SK-N-SH (cell line): ENCODE data around the gene MFSD6L. TPM values are rescaled to one million over a fixed set of nuclear protein-coding genes. Genes with fewer than 3 reads are reported as not detected.

Source experiments
- CTCF ChIA-PET: fragments of 300-600, 350-600 bp; formaldehyde crosslinking; extraction: SDS; loops from one replicate; lab custom pipeline; 2021; lab: Yijun Ruan, JAX
- POLR2A ChIA-PET: fragments of 350-600 bp; sonication (Branson Sonifier 250); formaldehyde crosslinking; extraction: SDS; loops from one replicate; lab custom pipeline; 2020; ENCODE audit warnings: antibody characterized with exemption, inconsistent platforms; lab: Yijun Ruan, JAX
- DNase-seq: peaks from one replicate; pipeline ENCODE4 v3.0.0; 2012
- H2AFZ ChIP-seq: fragments of 200-600 bp; sonication (generic); 2 replicates; pipeline ENCODE4 v1.8.1; 2016; ENCODE audit warnings: antibody characterized with exemption, mild to moderate bottlenecking, low read depth
- H3F3A ChIP-seq: fragments of 200-600 bp; sonication (generic); replicated peaks from 2 replicates; pipeline ENCODE3; 2016; ENCODE audit warnings: antibody characterized with exemption, mild to moderate bottlenecking; ENCODE audit not compliant: insufficient read depth
- H3K27ac ChIP-seq, 2 experiments: fragments of 200-500 bp in 1 of 2; fragments of 200-600 bp in 1 of 2; sonication (Bioruptor generic) in 1 of 2; sonication (generic), shearing (Covaris generic) in 1 of 2; 2 replicates each; pipeline versions ENCODE4 v1.5.1 to v1.6.1; 2014 to 2016; ENCODE audit warnings: low read depth in 2 of 2, inconsistent platforms in 1 of 2, low read length in 1 of 2, mild to moderate bottlenecking in 1 of 2, mixed read lengths in 1 of 2
- H3K27me3 ChIP-seq: fragments of 200-600 bp; sonication (generic), shearing (Covaris generic); 2 replicates; pipeline ENCODE4 v1.6.1; 2016; ENCODE audit warnings: mixed run types; ENCODE audit not compliant: insufficient read depth
- H3K36me3 ChIP-seq, 2 experiments: fragments of 200-500 bp in 1 of 2; fragments of 200-600 bp in 1 of 2; sonication (Bioruptor generic) in 1 of 2; sonication (generic) in 1 of 2; replicated peaks in 1 of 2; 2 replicates each; pipeline versions ENCODE3 to v1.5.1; 2014 to 2016; ENCODE audit warnings: low read length in 1 of 2, mild to moderate bottlenecking in 1 of 2; ENCODE audit not compliant: insufficient read depth in 2 of 2, control insufficient read depth in 1 of 2
- H3K4me1 ChIP-seq, 2 experiments: fragments of 200-500 bp in 1 of 2; fragments of 200-600 bp in 1 of 2; sonication (Bioruptor generic) in 1 of 2; sonication (generic), shearing (Covaris generic) in 1 of 2; 2 replicates each; pipeline versions ENCODE4 v1.5.1 to v1.6.1; 2014 to 2016; ENCODE audit warnings: low read depth in 1 of 2, low read length in 1 of 2, mixed run types in 1 of 2; ENCODE audit not compliant: insufficient read depth in 2 of 2, control insufficient read depth in 1 of 2
- H3K4me2 ChIP-seq: fragments of 200-600 bp; sonication (generic), shearing (Covaris generic); 2 replicates; pipeline ENCODE4 v1.6.1; 2017; ENCODE audit warnings: mixed run types
- H3K4me3 ChIP-seq, 2 experiments: fragments of 200-500 bp in 1 of 2; fragments of 200-600 bp in 1 of 2; sonication (Bioruptor generic) in 1 of 2; sonication (generic), shearing (Covaris generic) in 1 of 2; 2 replicates each; pipeline versions ENCODE4 v1.5.1 to v1.8.1; 2014 to 2016; ENCODE audit warnings: low read depth in 2 of 2, inconsistent platforms in 1 of 2, low read length in 1 of 2, mild to moderate bottlenecking in 1 of 2, mixed read lengths in 1 of 2, moderate library complexity in 1 of 2
- H3K79me2 ChIP-seq: fragments of 200-600 bp; sonication (generic); 2 replicates; pipeline ENCODE4 v1.8.1; 2017; ENCODE audit warnings: mild to moderate bottlenecking; ENCODE audit not compliant: insufficient read depth
- H3K9ac ChIP-seq: fragments of 200-600 bp; sonication (generic); 2 replicates; pipeline ENCODE4 v1.6.1; 2017; ENCODE audit warnings: mixed run types
- H3K9me2 ChIP-seq: fragments of 200-600 bp; sonication (generic); 2 replicates; pipeline ENCODE4 v1.6.1; 2017; ENCODE audit warnings: mixed run types
- H3K9me3 ChIP-seq: fragments of 200-600 bp; sonication (generic); 2 replicates; pipeline ENCODE4 v1.6.1; 2017; ENCODE audit warnings: mixed run types, mild to moderate bottlenecking, moderate library complexity
- H4K20me1 ChIP-seq: fragments of 200-600 bp; sonication (generic); 2 replicates; pipeline ENCODE4 v1.6.1; 2017; ENCODE audit warnings: mild to moderate bottlenecking, mixed run types; ENCODE audit not compliant: insufficient read depth
- CHD2 ChIP-seq: fragments of 150-350 bp; IDR thresholded peaks from 2 replicates; pipeline ENCODE4 v1.6.1; 2018; ENCODE audit warnings: low read length; ENCODE audit not compliant: partially characterized antibody
- ELF1 ChIP-seq: IDR thresholded peaks from 2 replicates; pipeline ENCODE4 v1.4.0; 2012
- FOXM1 ChIP-seq: IDR thresholded peaks from 2 replicates; pipeline ENCODE4 v1.4.0; 2012; ENCODE audit warnings: low read depth, mild to moderate bottlenecking
- GABPA ChIP-seq: IDR thresholded peaks from 2 replicates; pipeline ENCODE4 v1.4.0; 2012; ENCODE audit warnings: low read depth, mild to moderate bottlenecking
- JUND ChIP-seq: IDR thresholded peaks from 2 replicates; pipeline ENCODE4 v1.4.0; 2012
- NFIC ChIP-seq: IDR thresholded peaks from 2 replicates; pipeline ENCODE4 v1.4.0; 2012; ENCODE audit warnings: borderline replicate concordance
- PBX3 ChIP-seq: IDR thresholded peaks from 2 replicates; pipeline ENCODE4; 2012
- RCOR1 ChIP-seq: fragments of 150-350 bp; IDR thresholded peaks from 2 replicates; pipeline ENCODE4 v1.6.1; 2017; ENCODE audit warnings: antibody characterized with exemption, low read length
- SIN3A ChIP-seq: IDR thresholded peaks from 2 replicates; pipeline ENCODE4 v1.6.1; 2012; ENCODE audit warnings: low read depth, mild to moderate bottlenecking, low read length, moderate library complexity, borderline replicate concordance
- TAF1 ChIP-seq: IDR thresholded peaks from 2 replicates; pipeline ENCODE4 v1.6.1; 2012; ENCODE audit warnings: low read depth, mild to moderate bottlenecking, low read length, moderate library complexity, borderline replicate concordance
- YY1 ChIP-seq: IDR thresholded peaks from 2 replicates; pipeline ENCODE4 v1.4.0; 2012; ENCODE audit warnings: low read depth, mild to moderate bottlenecking
- ZBTB33 ChIP-seq: IDR thresholded peaks from 2 replicates; pipeline ENCODE4 v1.4.0; 2012; ENCODE audit warnings: low read depth, borderline replicate concordance
- WGBS: methylation state at CpG from one replicate; pipeline ENCODE4 v1.1.6; 2017; ENCODE audit warnings: low lambda C conversion rate; 5-methylcytosine and 5-hydroxymethylcytosine counted together
- polyA plus RNA-seq, 3 experiments: library from polyadenylated mRNA; depleted of rRNA; stranded (reverse); fragments of >200 nt; gene quantifications; 2 replicates each; pipeline ENCODE4 v1.2.3, GENCODE V29; 2012
- TF ChIP-seq, protein P1 (sequence below): IDR thresholded peaks from 2 replicates; pipeline ENCODE4 v1.4.0; 2012; ENCODE audit warnings: low read depth
- TF ChIP-seq, protein P2 (sequence below): IDR thresholded peaks from 2 replicates; pipeline ENCODE4 v1.6.1; 2012; ENCODE audit warnings: mild to moderate bottlenecking, low read depth, low read length, moderate library complexity
- TF ChIP-seq, protein P3 (sequence below): IDR thresholded peaks from 2 replicates; pipeline ENCODE4 v1.4.0; 2012; ENCODE audit warnings: low read depth, borderline replicate concordance
- TF ChIP-seq, protein P4 (sequence below): fragments of 150-350 bp; IDR thresholded peaks from 2 replicates; pipeline ENCODE4 v1.6.1; 2017; ENCODE audit warnings: antibody characterized with exemption, low read length, low read depth, borderline replicate concordance

Gene MFSD6L
- polyA plus RNA-seq, 1 of the 3 experiments (the other 2 are of a cell fraction), result not detected

DNA sequence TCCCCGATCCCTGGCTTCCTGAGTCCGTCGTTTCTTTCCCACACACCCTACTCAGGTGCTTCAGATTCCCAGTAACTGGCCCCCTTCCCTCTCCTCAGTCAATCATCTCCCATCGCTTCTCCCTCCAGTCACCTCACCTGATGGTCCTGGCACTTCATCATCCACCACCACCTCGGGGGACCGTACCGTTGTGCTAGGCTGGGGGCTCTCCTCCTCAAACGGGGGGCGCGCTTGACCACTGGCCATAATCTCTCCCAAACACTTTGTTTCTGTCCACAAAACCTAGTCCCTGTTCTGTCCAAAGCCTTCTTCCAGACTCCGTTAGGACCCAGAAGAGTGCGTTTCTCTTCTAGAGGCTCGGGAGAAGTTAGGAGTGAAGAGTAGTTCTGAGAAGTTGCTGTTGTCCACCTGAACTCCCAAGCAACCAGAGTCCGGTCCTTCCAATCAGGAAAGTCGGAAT is 41.0 kb downstream of the MFSD6L start, which contains the start of gene SPDYE4:
Gene SPDYE4, minus strand, starts transcription at position 410 of the 460 bp plus-strand sequence. Its CDS starts 164 bp downstream, at position 246.
- Histone ChIP-seq H3K4me1 (no peaks in the 10 kb centered on the region), H2AFZ (no peak within 1 kb of the TSS), H3K27ac (no peak within 1 kb of the TSS), H3K9me3 (no peaks in the 10 kb centered on the region), H3K9ac (no peak within 1 kb of the TSS), H4K20me1 (no peaks in the 10 kb centered on the region), H3K4me2 (no peak within 1 kb of the TSS), H3F3A (no peaks in the 10 kb centered on the region), H3K9me2 (no peaks in the 10 kb centered on the region), H3K79me2 (no peaks in the 10 kb centered on the region), H3K4me3 (no peak within 1 kb of the TSS), H3K27me3 (peaks cover 57% of the 10 kb centered on the region), H3K36me3 (no peaks in the 10 kb centered on the region)
- DNase-seq, result no peak
- POLR2A ChIA-PET, result no interaction called here
- CTCF ChIA-PET, result interaction anchor here (1.7 to 3.9 kb wide), 3 partner anchors 12 to 28 kb away, joined by 4 to 14 read pairs (median 10); no protein-coding TSS in a partner anchor
- TF ChIP-seq JUND, result no peak
- TF ChIP-seq YY1, result no peak
- no peak for TF ChIP-seq FOXM1
- TF ChIP-seq RCOR1, result no peak
- TF ChIP-seq GABPA, result no peak
- no peak for TF ChIP-seq SIN3A
- no peak for TF ChIP-seq PBX3
- TF ChIP-seq ZBTB33, result no peak
- no peak for TF ChIP-seq TAF1
- no peak for TF ChIP-seq ELF1
- TF ChIP-seq, protein P1, sequence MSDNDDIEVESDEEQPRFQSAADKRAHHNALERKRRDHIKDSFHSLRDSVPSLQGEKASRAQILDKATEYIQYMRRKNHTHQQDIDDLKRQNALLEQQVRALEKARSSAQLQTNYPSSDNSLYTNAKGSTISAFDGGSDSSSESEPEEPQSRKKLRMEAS, result no peak
- TF ChIP-seq NFIC, result no peak
- TF ChIP-seq, protein P2, sequence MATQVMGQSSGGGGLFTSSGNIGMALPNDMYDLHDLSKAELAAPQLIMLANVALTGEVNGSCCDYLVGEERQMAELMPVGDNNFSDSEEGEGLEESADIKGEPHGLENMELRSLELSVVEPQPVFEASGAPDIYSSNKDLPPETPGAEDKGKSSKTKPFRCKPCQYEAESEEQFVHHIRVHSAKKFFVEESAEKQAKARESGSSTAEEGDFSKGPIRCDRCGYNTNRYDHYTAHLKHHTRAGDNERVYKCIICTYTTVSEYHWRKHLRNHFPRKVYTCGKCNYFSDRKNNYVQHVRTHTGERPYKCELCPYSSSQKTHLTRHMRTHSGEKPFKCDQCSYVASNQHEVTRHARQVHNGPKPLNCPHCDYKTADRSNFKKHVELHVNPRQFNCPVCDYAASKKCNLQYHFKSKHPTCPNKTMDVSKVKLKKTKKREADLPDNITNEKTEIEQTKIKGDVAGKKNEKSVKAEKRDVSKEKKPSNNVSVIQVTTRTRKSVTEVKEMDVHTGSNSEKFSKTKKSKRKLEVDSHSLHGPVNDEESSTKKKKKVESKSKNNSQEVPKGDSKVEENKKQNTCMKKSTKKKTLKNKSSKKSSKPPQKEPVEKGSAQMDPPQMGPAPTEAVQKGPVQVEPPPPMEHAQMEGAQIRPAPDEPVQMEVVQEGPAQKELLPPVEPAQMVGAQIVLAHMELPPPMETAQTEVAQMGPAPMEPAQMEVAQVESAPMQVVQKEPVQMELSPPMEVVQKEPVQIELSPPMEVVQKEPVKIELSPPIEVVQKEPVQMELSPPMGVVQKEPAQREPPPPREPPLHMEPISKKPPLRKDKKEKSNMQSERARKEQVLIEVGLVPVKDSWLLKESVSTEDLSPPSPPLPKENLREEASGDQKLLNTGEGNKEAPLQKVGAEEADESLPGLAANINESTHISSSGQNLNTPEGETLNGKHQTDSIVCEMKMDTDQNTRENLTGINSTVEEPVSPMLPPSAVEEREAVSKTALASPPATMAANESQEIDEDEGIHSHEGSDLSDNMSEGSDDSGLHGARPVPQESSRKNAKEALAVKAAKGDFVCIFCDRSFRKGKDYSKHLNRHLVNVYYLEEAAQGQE, result no peak
- TF ChIP-seq CHD2, result no peak
- TF ChIP-seq, protein P3, sequence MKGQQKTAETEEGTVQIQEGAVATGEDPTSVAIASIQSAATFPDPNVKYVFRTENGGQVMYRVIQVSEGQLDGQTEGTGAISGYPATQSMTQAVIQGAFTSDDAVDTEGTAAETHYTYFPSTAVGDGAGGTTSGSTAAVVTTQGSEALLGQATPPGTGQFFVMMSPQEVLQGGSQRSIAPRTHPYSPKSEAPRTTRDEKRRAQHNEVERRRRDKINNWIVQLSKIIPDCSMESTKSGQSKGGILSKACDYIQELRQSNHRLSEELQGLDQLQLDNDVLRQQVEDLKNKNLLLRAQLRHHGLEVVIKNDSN, result no peak
- TF ChIP-seq, protein P4, sequence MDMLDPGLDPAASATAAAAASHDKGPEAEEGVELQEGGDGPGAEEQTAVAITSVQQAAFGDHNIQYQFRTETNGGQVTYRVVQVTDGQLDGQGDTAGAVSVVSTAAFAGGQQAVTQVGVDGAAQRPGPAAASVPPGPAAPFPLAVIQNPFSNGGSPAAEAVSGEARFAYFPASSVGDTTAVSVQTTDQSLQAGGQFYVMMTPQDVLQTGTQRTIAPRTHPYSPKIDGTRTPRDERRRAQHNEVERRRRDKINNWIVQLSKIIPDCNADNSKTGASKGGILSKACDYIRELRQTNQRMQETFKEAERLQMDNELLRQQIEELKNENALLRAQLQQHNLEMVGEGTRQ, result no peak
- 41% methylated on average over 15 of the region's 15 CpGs for WGBS
